ENCODE measurements around the gene ASTL.
A peak's percentile ranks its signal among the peaks of the same experiment; 100 is the strongest.
"Not testable (repeated sequence)": the region's sequence is repeated elsewhere in the genome, so short reads cannot be mapped to it uniquely, and the experiment has no call there.

ASTL gene

DNA sequence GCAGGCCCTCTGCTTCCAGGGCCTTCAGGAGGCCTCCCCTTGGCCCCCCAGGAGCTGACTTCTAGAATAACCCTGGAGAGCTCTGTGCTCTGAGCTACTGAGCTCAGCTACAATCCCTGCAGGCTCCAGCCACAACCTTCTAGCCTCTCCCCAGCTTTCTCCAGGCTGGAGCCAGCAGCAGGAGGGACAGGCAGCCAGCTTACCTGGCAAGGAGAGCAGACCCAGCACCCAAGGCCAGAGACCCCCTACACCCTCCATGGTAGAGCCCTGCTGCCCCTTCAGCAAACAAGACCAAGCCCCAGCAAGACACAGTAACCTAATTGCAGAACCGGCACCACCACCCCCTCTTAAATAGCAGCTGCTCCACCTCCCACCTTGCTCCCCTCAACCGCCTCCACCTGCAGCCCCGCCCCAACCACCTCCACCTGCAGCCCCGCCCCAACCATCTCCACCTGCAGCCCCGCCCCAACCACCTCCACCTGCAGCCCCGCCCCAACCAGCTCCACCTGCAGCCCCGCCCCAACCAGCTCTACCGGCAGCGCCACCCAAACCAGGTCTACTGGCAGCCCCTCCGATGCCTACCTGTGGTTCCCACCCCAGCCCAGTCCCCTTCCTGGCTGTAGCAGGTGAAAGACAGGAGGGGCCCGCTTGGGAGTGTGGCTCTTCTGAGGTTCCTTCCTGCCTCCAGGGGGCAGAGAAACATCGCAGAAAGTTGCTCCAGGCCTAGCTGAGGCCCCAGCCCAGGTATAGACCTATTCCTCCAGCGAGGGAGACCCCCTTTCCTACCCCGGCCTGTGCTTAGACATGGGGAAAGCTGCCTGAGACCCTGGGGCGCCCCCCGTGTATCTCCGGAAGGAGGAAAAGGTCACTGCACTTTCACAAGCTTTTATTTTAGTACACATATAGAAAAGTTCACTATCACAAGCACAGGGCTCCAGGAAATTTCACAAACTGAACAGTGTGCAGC is at the start of gene ASTL:
TSS of gene ASTL (minus strand) at position 324 of the 967 bp plus-strand sequence. CDS start at position 258, 66 bp downstream.
- peak; percentile 73 for DNase-seq

DNA sequence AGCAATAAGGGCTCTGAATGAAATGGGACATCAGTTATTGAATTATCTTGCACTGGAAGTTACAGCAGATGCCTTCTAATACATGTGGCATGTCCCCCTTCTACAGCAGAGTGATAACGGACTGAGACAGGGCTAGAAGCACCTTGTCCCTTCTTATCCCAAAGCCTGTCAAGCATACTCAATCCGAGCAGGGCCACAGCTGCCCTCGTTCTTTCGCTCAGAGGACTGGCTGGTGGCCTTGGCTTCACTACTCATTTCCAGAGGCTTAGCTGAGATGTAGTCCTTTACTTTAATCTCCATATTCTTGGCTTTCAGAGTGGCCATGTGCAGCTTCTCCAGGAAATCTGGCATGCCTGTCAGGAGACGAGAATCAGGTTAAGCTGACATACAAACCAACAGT is 48.3 kb upstream of the ASTL start:
- no peak for DNase-seq

GRCh38 chr2:96185516-96185915 is 47.2 kb upstream of the ASTL start:
- no peak for DNase-seq

DNA sequence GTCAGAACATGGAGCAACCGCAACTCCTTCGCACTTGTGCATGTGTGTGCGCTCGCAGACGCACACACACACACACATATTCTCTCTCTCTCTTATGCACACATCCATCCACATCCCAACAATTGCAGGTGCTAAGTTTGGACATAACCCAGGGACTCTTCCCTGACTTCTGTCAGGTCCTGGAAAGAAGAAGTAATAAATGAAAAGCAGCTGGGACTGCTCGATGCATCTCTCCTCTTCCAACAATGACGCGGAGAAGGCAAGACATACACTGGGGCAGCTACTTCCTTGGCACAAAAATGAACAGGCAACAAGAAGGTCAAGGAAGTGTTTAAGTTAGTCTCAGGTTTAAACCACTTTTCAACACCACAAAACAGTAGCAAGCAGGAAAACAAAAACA is 46.7 kb upstream of the ASTL start:
- DNase-seq, result no peak

DNA sequence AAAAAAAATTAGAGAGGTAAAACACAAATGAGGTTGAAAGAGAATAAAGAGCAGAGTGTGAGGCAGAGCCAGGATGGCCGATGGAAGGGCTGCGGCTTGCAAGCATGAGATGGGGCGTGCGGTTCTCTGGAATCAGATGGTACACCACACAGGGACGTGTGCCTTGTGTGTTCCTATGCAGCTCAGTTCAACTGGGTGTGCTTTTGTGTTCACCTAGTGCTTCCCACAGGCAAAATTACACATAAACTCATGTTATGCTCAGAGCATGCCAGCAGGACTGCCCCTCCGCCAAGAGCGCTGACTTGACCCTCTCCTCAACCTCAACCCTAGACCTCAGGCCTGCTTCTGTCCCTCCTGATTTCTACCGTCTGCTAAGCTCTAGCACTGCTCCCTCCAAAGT is 45.9 kb upstream of the ASTL start:
- no peak for DNase-seq

GRCh38 chr2:96181529-96181928 is 43.2 kb upstream of the ASTL start:
- DNase-seq, result no peak

DNA sequence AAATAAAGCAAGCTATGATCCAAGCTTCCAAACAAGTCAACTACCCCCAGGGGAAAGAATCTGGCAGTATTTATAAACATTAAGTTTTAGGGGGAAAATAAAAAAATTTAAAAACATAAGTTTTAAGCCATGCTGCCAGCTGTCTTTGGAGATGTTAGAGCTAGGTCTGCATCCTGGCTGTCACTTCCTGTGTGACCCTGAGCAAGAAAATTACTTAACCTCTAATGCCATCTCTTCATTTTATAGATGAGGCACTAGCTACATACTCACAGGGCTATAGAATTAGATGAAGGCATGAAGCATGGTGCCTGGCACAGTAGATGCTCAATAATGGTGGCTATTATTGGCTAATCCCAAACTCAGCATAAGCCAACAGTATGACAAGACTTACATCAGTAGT is 42.2 kb upstream of the ASTL start:
- DNase-seq, result no peak

DNA sequence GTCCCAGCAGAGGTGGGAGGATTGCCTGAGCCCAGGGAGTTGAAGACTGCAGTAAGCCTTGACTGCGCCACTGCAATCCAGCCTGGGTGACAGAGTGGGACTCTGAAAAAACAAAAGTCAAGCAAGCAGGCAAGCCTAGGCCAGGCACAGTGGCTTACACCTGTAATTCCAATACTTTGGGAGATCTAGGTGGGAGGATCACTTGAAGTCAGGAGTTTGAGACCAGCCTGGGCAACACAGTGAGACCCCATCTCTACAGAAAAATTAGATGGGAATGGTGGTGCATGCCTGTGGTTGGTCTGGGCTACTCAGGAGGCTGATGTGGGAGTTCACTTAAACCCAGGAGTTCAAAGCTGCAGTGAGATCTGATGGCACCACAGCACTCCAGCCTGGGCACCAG is 41.7 kb upstream of the ASTL start:
- no peak for DNase-seq

DNA sequence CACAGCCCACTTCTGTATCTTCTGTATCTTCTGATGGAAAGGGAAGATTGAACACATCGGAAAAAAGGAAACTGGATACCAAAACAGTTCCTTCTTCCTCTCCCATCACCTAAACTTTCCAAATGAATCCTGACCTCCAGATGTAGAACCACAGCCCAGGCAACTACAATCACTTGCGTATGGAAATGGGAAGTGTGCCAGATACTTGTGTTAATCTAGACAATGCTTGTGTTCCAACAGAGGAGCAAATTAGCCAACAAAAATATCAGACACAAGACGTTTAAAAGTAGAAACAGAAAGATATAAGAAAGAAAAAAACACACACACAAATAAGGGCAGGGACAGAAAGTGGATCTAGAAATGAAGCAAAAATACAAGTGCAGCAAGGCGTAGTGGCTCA is 38.4 kb upstream of the ASTL start:
- no peak for DNase-seq

GRCh38 chr2:96175951-96176350 is 37.6 kb upstream of the ASTL start:
- no peak for DNase-seq

GRCh38 chr2:96174251-96175144 is 36.2 kb upstream of the ASTL start:
- peak; percentile 93 for DNase-seq

GRCh38 chr2:96171831-96172230 is 33.5 kb upstream of the ASTL start:
- DNase-seq, result no peak

GRCh38 chr2:96170626-96171025 is 32.3 kb upstream of the ASTL start:
- DNase-seq, result no peak

GRCh38 chr2:96169868-96170507 is 31.7 kb upstream of the ASTL start:
- DNase-seq, result no peak

- no peak for DNase-seq
Measured at GRCh38 chr2:96167407-96168013, 29.2 kb upstream of the ASTL start.

DNA sequence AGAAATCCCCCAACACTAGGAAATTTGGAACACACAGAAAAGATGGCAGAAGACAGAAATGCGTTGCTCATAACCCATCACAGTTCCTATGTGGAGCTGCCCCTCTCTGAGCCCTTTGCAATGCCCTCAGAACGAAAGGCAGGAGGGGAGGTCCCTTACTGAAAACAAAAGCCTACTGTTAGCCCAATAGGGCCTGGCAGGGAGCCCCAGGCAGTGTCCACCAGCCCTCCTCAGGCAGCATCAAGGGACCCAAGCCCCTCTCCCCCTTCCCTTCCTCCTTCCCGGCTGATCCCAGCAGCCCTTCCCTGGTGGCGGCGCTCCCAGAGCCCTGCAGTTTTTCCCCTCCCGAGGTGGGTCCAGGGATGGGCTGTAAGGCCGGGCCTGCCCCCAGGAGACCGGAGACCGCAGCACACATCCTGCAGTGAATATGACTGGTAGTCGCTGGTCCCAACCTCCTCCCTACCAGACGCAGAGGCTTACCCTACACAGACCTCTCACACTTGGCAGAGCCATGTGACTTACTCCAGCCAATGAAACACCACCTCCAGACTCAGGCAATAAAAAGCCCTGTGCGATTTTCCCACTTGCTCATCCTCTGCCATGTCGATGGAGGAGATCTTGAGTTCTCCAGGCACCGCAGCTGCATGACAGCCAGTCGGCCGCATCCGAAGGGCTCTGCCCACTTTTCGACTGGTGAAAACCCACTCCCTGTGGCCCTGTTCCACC is 26.3 kb upstream of the ASTL start:
- DNase-seq, result peak; percentile 83

DNA sequence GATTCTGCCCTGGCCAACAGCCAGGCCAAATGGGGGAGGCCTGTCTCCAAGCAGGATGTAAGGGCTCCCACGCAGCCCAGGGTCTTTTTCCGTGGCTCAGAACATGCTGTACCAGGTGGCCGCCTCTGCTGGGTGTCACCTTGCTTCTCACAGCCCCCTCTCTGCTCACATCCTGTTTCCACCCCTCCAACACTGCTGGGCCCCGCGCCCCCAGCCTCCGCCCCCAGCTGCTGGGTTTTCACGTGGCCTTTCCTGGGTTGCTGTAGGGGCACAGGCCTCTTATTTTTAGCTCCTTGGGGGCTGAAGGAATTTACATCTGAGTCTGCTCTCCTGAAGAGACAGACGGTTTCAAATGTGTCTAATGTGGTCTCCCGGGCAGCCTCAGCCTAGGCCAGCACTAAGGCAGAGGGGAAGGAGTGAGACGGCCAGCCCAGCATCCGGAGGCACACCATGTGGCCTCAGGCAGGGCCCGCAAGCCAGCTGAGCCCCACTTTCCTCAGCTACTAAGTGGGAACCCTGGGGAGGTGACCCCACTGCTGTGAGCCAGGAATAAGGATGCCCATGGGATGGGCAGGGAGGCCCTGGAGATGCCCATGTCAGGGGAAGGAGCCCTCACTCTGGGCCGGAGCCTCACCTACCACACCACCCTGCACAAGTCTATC is 25.6 kb upstream of the ASTL start:
- DNase-seq, result peak; percentile 91

DNA sequence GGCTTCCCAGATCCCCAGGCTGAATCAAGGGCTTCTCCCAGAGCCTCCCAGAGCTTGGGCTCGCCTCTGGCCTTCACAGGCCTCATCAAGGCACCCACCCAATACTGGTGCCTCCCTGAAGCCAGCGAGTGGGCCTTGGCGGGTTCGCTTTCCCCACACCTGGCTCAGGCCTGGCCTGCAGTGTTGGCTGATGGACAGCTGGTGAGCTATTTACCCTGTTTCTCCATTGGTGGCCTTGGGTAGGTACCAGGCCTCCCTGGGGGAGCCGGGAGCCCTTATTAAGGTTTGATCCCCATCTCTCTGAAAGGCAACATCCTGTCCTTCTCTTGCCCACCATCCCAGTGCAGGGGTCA is 25.1 kb upstream of the ASTL start:
- DNase-seq, result no peak

DNA sequence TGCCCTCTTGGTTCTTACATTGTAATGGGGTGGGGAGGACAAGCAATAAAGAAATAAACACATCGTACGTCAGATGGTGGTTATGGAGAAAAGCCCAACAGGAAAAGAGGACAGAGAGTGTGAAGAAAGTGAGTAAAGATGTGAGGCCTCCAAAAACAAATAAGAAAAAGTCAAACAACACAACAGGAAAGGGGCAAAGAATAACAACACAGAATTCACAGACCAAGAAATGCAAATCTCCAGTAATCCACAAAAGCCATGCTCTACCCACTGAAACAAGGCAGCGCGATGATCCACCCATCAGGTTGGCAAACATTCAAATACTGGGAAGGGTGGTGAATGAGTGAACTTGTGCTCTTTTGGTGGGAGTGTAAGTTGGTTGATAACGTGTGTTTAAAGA is 23.6 kb upstream of the ASTL start:
- DNase-seq, result no peak

DNA sequence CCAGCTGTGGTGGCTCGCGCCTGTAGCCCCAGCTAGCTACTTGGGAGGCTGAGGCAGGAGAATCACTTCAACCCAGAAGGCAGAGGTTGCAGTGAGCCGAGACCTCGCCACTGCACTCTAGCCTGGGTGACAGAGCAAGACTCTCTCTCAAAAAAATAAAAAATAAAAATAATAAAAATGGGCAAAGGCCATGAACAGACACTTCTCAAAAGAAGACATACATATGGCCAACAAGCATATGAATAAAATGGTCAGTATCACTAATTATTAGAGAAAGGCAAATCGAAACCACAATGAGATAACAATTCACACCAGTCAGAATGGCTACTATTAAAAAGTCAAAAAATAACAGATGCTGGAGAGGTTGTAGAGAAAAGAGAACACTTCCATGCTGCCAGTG is 22.1 kb upstream of the ASTL start:
- not testable (repeated sequence) for DNase-seq

GRCh38 chr2:96159084-96159830 is 21.0 kb upstream of the ASTL start:
- DNase-seq, result peak; percentile 79
